Right lobe of liver (tissue), 4 donors: ENCODE results near the gene CA12.

Source experiments
- POLR2A ChIP-seq: fragments of 450-650 bp; IDR thresholded peaks from one replicate; pipeline ENCODE4 v1.6.1; 2017; ENCODE audit warnings: antibody characterized with exemption, mild to moderate bottlenecking
- TF ChIP-seq, protein P1 (sequence below), 4 donors: fragments of 200-600 bp in 3 of 4; fragments of 450-650 bp in 1 of 4; IDR thresholded peaks; one replicate each; pipeline versions ENCODE4 v1.5.1 to v1.8.0; 2016 to 2022; ENCODE audit warnings: antibody characterized with exemption in 4 of 4, mild to moderate bottlenecking in 2 of 4
- donor health status: DM: no; HTN: no; CAD: no.
- donor health status: DM: no; HTN: no; CAD: no.
- donor health status: DM: no; HTN: yes; CAD: no.

DNA sequence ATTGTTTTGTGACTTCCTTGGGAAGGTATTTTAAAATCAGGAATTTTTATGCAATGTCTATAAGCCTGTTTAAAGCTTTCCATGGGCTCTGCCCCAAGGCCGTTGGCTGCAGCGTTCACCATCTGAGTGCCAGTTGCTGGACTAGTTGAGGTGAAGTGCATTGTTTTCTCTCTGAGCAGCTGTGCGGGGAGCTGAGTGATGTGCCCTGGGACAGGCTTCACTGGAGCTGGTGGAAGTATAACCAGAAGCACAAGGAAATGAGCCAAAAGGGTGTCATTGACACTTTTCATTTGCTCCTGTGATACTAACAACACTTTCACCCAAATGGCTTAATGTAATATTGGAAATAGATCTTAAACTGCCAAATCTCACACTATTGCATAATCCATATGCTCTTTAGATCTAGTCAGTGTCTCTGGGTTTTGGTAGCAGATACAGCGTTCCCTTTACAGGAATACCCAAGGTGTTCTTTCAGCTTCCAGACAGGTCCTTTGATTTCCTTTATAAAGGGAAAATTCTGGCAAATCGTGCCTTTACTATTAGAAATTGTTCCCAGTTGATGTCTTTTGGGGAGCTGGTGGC lies 75.1 kb downstream of the CA12 start:
- TF ChIP-seq, protein P1, sequence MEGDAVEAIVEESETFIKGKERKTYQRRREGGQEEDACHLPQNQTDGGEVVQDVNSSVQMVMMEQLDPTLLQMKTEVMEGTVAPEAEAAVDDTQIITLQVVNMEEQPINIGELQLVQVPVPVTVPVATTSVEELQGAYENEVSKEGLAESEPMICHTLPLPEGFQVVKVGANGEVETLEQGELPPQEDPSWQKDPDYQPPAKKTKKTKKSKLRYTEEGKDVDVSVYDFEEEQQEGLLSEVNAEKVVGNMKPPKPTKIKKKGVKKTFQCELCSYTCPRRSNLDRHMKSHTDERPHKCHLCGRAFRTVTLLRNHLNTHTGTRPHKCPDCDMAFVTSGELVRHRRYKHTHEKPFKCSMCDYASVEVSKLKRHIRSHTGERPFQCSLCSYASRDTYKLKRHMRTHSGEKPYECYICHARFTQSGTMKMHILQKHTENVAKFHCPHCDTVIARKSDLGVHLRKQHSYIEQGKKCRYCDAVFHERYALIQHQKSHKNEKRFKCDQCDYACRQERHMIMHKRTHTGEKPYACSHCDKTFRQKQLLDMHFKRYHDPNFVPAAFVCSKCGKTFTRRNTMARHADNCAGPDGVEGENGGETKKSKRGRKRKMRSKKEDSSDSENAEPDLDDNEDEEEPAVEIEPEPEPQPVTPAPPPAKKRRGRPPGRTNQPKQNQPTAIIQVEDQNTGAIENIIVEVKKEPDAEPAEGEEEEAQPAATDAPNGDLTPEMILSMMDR (IDR thresholded peaks at IDR 0.05), result no peak
- TF ChIP-seq POLR2A, result no peak
